ENCODE measurements around the gene GBP4. TPM values are rescaled to one million over a fixed set of nuclear protein-coding genes. Genes with fewer than 3 reads are reported as not detected.

Gene GBP4, protein sequence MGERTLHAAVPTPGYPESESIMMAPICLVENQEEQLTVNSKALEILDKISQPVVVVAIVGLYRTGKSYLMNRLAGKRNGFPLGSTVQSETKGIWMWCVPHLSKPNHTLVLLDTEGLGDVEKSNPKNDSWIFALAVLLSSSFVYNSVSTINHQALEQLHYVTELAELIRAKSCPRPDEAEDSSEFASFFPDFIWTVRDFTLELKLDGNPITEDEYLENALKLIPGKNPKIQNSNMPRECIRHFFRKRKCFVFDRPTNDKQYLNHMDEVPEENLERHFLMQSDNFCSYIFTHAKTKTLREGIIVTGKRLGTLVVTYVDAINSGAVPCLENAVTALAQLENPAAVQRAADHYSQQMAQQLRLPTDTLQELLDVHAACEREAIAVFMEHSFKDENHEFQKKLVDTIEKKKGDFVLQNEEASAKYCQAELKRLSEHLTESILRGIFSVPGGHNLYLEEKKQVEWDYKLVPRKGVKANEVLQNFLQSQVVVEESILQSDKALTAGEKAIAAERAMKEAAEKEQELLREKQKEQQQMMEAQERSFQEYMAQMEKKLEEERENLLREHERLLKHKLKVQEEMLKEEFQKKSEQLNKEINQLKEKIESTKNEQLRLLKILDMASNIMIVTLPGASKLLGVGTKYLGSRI
- polyA plus RNA-seq: 0.07 and 0.13 TPM in 2 replicates

DNA sequence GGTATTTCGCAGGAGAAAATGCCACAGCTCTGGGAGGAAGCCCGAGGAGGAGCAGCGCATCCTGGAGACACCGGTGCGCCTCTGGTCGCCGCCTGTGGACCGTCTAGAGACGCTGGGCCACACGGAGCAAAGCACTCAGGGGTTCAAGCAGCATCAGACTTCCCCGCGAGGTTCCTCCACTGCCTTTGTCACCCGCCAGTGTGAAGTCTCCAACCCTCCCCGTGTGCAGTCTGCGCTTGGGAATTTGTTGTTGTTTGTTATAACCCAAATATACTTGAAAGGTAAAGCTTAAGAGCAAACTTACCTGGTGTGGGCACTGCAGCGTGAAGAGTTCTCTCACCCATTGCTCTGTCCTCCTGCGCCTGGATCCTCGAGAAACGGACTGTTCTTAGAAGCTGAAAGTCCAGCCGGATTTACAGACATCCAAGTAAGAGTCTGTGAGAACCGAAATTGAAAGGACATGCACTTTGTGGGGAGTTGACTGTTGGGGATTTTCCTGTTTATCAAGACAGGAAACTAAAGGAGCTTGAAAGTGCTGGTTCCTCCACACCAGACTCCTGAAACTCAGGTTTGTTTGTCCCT lies at the start of gene GBP4:
Gene GBP4, minus strand, starts transcription at position 452 of the 582 bp plus-strand sequence. Its CDS starts 108 bp downstream, at position 344.

DNA sequence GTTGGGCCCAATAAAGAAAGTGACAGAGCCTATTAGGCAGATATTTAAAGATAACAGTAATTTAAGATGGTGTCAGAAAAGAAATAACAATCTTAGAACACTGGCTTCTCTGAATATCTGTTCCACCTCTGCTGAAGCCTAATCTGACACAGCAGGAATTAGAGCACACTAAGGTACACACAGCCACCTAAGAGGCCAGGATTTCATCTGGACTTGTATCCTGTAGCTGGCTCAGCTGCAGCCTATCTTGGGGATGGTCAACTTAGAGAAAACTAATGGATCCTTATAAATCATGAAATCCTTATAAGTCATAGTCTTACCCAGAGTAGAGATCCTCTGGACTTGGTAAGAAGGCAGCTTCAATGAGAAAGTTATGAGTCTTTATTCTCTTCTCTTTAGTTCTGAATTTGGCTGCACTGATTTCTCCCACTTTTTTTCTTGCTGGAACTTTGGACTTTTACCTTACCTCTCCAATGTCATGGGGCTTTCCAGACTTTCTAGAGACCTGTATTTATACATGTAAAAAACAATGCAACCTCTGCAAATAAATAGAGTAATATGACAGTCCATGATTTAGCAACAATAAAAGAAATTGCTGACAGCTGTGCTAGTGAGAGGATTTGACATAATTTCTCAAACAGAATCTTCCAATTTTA lies 23.0 kb downstream of the GBP4 start, which contains the start of gene GBP7:
Gene GBP7, minus strand, starts transcription at position 403 of the 656 bp plus-strand sequence. CDS start 4,068 bp downstream, outside the sequence.

Other genes with a start within 250 kb of the GBP4 start
- gene KYAT3, start 206.3 kb downstream of the GBP4 start, polyA plus RNA-seq: 33.2 and 45.6 TPM in 2 replicates
- 2.9 and 3.7 TPM in 2 replicates for gene RBMXL1, start 206.3 kb downstream of the GBP4 start, polyA plus RNA-seq
- gene GBP3, start 176.1 kb downstream of the GBP4 start, polyA plus RNA-seq: 1.9 and 2.7 TPM in 2 replicates
- 0.74 and 1.7 TPM in 2 replicates for gene GBP1, start 133.7 kb downstream of the GBP4 start, polyA plus RNA-seq
- not detected in 2 replicates for gene GBP2, start 72.8 kb downstream of the GBP4 start, polyA plus RNA-seq
- gene GBP7, start 22.9 kb downstream of the GBP4 start, polyA plus RNA-seq: 0.13 TPM in 1 of 2 replicates, not detected in the other
- gene GBP5, start 73.9 kb upstream of the GBP4 start, polyA plus RNA-seq: not detected in 2 replicates
- gene GBP6, start 165.1 kb upstream of the GBP4 start, polyA plus RNA-seq: not detected in 2 replicates

Data from Purkinje cell (primary cell).